Superior temporal gyrus (tissue), 1 donor: Measurements from ENCODE around the gene KRT20.
"Not testable (repeated sequence)": the region's sequence is repeated elsewhere in the genome, so short reads cannot be mapped to it uniquely, and the experiment has no call there.

Experiments
- DNase-seq: peaks from one replicate; pipeline ENCODE4 v3.0.0-alpha.2; 2016; ENCODE audit errors: extremely low spot score

The KRT20 gene

DNA sequence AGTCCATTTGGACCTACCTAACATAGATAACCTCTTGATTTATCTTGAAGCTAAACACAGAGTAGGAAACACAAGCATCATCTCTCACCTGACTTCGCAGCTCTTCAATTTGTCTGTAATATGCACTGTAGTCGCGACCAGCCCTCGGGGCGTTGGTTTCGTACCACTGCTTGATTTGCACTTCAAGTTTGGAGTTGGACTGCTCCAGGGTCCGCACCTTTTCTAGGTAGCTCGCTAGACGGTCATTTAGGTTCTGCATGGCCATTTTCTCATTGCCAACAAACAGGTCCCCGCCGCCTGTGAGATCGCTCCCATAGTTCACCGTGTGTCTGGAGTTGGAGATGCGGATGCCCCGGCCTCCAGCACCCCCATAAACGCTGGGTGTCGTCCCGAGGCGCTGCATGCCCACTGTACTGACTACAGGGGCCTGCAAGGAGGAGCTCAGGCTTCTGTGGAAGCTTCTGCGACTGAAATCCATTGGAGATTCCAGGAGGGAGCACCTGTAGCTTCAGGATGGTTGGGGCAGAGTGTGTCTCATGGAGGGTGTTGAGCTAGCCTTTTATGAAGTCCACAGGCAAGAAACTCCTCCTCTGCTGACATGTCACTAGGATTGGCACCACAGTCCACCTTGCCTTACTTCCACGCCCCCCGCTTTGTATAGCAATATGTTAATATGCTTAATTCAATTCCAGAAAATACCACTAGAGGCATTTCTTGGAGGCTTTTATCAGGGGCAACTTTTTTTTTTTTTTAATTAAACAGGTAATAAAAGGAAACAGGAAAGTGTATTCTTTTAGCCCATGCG lies at the start of gene KRT20:
Gene KRT20 (minus strand): TSS at position 535 of the 805 bp plus-strand sequence. CDS start 57 bp downstream, at position 478.
- DNase-seq = no peak

GRCh38 chr17:40932608-40933007 lies 47.6 kb upstream of the KRT20 start:
- DNase-seq = no peak

- no peak for DNase-seq
Measured at GRCh38 chr17:40931311-40931710, 46.3 kb upstream of the KRT20 start.

- no peak for DNase-seq
Measured at GRCh38 chr17:40926341-40926740, 41.3 kb upstream of the KRT20 start.

DNA sequence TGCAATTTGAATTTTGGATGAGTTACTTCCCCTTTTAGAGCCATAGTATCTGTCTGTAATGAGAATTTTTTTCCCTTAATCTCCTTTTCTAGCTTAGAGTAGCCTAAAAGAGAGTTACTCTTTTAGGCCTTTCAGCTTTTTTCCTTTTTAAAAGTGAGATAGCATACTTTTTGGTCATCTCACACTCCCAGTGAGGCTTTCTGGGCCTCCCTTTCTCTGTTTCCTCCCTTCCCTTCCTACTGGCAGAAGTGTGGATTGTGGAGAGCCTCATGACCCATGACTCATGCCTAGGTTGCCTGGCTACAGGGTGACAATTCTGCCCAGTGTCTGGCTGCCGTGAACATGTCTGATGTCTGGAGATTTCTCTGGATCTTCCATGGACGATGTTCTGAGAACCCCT lies 37.2 kb upstream of the KRT20 start:
- peak; percentile 72 for DNase-seq

DNA sequence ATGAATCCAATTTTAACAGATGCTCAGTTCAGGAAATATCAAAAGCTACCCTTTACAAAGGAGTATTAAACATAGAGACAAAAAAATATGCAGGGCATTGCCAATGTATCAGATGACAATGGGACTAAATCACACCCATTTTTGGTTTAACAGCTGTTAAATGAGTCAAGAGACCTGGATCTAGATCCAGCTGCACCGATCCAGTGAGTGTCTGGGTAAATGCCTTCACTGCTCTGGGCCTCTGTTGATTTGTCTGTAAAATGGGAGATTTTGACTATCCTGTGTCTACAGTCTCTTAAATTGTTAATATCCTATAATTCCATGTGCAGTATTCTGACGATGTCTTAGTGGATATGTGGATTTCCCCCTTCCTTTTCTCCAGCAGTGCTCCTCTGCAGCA lies 36.0 kb upstream of the KRT20 start:
- DNase-seq = no peak

- DNase-seq = not testable (repeated sequence)
Measured at GRCh38 chr17:40917116-40917515, 32.1 kb upstream of the KRT20 start.

- DNase-seq = no peak
Measured at GRCh38 chr17:40916366-40916765, 31.3 kb upstream of the KRT20 start.

GRCh38 chr17:40915721-40916256 lies 30.7 kb upstream of the KRT20 start:
- DNase-seq = no peak

GRCh38 chr17:40915199-40915661 lies 30.2 kb upstream of the KRT20 start:
- DNase-seq = no peak

- no peak for DNase-seq
Measured at GRCh38 chr17:40914075-40914855, 29.2 kb upstream of the KRT20 start.

DNA sequence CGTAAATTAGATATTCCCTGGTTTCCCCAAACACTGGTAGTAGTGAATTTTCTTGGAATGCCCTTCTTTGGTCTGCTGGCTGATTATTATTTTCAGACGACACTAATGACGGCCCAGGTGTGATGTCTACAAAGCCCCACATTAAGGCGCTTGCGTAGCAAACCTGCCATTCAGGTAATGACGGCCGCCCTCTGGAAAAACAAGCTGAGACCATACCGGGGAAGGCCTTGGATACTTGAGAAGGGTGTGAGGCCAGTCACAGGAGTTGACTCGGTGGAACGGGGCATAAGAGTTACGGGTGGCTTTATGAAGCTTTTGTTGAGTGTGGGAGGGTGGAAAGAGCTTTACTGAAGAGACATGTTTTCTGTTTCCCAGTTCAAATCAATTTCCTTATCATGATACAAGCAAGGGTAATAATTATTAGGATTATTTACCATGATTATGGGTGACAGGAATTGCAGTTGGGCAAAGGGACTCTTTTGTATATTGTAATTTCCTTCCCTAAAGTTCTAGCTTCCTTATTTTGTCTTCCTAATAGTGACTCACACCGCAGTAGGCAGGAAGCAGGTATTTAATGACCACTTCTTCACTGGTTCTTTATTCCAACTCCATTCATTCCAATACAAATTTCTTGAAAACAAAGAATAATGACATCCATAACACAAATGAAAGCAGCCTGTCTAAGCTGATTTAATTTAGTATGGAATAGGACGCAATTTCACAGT lies 27.6 kb upstream of the KRT20 start:
- DNase-seq = no peak

- peak; percentile 65 for DNase-seq
Measured at GRCh38 chr17:40910441-40910841, 25.4 kb upstream of the KRT20 start.

- no peak for DNase-seq
Measured at GRCh38 chr17:40909755-40910154, 24.7 kb upstream of the KRT20 start.

GRCh38 chr17:40909351-40909750 lies 24.3 kb upstream of the KRT20 start:
- peak; percentile 91 for DNase-seq

GRCh38 chr17:40906613-40907012 lies 21.6 kb upstream of the KRT20 start:
- DNase-seq = no peak

DNA sequence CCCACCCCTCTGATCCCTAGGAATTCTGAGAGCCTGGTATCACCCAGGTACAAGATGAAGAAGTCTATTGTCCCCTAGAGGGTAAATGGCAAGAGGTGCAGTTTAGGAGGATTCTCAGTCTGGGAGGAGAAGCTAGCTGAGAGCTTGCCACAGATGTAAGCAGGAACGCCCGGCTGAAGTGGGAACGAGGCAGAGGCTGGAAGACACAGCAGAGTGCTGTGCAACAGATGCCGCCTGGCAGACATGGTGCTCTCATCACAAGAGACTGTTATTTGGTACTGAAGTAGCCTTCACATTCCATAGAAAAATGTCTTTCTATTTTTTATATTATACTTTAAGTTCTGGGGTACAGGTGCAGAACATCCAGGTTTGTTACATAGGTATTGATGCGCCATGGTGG lies 20.3 kb upstream of the KRT20 start:
- DNase-seq = no peak

- DNase-seq = peak; percentile 19
Measured at GRCh38 chr17:40903129-40903847, 18.2 kb upstream of the KRT20 start.

DNA sequence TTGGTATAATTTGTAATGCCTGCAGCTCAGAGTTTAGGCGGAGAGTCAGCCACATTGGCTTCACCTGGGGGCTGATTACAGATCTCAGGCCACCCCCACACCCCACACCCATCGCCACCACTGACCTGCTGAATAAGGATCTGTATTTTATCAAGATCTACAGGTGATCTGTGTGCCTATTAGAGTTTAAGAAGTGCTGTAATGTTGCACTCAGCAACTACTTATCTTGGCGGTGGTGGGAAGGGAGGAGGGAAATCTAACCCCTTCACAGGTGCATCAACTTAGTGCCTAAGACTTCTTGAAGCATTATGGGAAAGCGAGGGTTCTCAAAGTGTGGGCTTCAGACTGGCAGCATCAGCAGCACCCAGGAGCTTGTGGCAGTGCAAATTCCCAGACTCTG lies 17.5 kb upstream of the KRT20 start:
- no peak for DNase-seq

DNA sequence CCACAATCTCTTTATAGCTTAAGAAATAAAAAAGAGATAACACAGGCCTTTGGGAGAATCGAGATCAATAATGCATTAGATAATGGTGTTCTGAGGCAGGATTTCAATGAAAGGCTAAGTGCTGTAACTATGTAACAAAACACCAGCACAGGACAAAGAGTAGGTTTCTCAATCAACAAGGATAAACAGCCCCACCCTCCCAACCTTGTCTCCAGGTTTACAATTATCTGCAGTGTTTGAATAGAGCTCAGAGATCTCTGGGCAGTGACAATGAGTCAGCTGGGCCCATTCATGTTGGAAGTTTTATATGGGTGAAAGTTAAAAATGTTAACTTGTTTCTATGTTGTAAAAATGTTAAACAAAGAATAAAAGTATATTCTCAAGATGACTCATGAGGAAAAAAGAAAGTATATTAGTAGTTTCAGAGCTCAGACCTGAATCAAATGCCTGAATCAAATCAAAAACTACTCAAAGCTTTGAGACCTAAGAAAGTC lies 17.0 kb upstream of the KRT20 start:
- DNase-seq = no peak

DNA sequence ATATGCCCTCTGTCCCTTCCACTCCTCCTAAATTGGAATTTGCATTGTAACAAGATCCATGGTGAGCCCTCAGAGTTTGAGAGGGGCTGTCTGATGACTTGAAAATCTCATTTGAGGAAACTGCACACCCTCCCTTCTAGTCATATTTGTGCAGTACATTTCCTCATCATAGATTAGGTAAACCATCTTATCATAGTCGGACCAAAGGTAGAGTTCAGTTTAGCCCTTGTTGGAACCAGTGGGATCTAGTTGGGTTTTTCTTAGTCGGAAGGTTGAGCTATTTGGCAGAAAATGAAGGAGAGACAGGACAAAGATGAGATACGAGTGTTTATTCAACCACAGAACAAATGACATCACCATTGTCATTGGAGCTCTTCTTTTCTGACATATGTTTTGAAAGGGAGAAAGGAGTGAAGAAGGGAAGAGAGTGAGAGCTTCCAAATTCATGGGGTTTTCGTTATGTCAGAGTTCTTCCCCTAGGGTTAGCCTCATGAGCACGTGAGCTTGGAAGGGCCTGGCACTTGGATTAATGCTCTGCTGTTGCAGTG lies 15.8 kb upstream of the KRT20 start:
- DNase-seq = no peak
